ENCODE results near the gene GREM1.

GREM1 gene

GRCh38 chr15:32732574-32733157 is 14.9 kb downstream of the GREM1 start:
- no peak for DNase-seq

GRCh38 chr15:32733281-32733680 is 15.5 kb downstream of the GREM1 start:
- DNase-seq = no peak

- no peak for DNase-seq
Measured at GRCh38 chr15:32735989-32736700, 18.3 kb downstream of the GREM1 start.

- no peak for DNase-seq
Measured at GRCh38 chr15:32736701-32737061, 18.9 kb downstream of the GREM1 start.

GRCh38 chr15:32737304-32737703 is 19.5 kb downstream of the GREM1 start:
- DNase-seq = no peak

GRCh38 chr15:32738666-32739065 is 20.9 kb downstream of the GREM1 start:
- no peak for DNase-seq

GRCh38 chr15:32739522-32740063 is 21.8 kb downstream of the GREM1 start:
- DNase-seq = no peak

GRCh38 chr15:32743411-32744140 is 25.8 kb downstream of the GREM1 start:
- DNase-seq = no peak

- DNase-seq = no peak
Measured at GRCh38 chr15:32746116-32746857, 28.5 kb downstream of the GREM1 start.

- DNase-seq = no peak
Measured at GRCh38 chr15:32747921-32748342, 30.1 kb downstream of the GREM1 start.

- DNase-seq = no peak
Measured at GRCh38 chr15:32750979-32751378, 33.2 kb downstream of the GREM1 start.

GRCh38 chr15:32757426-32757825 is 39.6 kb downstream of the GREM1 start:
- no peak for DNase-seq

- no peak for DNase-seq
Measured at GRCh38 chr15:32763295-32763694, 45.5 kb downstream of the GREM1 start.

- DNase-seq = no peak
Measured at GRCh38 chr15:32765236-32765635, 47.4 kb downstream of the GREM1 start.

GRCh38 chr15:32766101-32766500 is 48.3 kb downstream of the GREM1 start:
- no peak for DNase-seq

GRCh38 chr15:32767236-32767635 is 49.4 kb downstream of the GREM1 start:
- DNase-seq = no peak

- DNase-seq = no peak
Measured at GRCh38 chr15:32774022-32774421, 56.2 kb downstream of the GREM1 start.

GRCh38 chr15:32775103-32775502 is 57.3 kb downstream of the GREM1 start:
- DNase-seq = no peak

GRCh38 chr15:32778391-32779176 is 60.8 kb downstream of the GREM1 start:
- no peak for DNase-seq

GRCh38 chr15:32781781-32782180 is 64.0 kb downstream of the GREM1 start:
- DNase-seq = no peak

GRCh38 chr15:32784581-32784980 is 66.8 kb downstream of the GREM1 start:
- no peak for DNase-seq

GRCh38 chr15:32786906-32787305 is 69.1 kb downstream of the GREM1 start:
- DNase-seq = no peak
